SK-N-SH (cell line): ENCODE data around the gene GPR37L1. TPM values are rescaled to one million over a fixed set of nuclear protein-coding genes. Genes with fewer than 3 reads are reported as not detected.

Source experiments
- CTCF ChIA-PET: fragments of 300-600, 350-600 bp; formaldehyde crosslinking; extraction: SDS; loops from one replicate; lab custom pipeline; 2021; lab: Yijun Ruan, JAX
- POLR2A ChIA-PET: fragments of 350-600 bp; sonication (Branson Sonifier 250); formaldehyde crosslinking; extraction: SDS; loops from one replicate; lab custom pipeline; 2020; ENCODE audit warnings: antibody characterized with exemption, inconsistent platforms; lab: Yijun Ruan, JAX
- DNase-seq: peaks from one replicate; pipeline ENCODE4 v3.0.0; 2012
- H2AFZ ChIP-seq: fragments of 200-600 bp; sonication (generic); 2 replicates; pipeline ENCODE4 v1.8.1; 2016; ENCODE audit warnings: antibody characterized with exemption, mild to moderate bottlenecking, low read depth
- H3F3A ChIP-seq: fragments of 200-600 bp; sonication (generic); replicated peaks from 2 replicates; pipeline ENCODE3; 2016; ENCODE audit warnings: antibody characterized with exemption, mild to moderate bottlenecking; ENCODE audit not compliant: insufficient read depth
- H3K27ac ChIP-seq, 2 experiments: fragments of 200-500 bp in 1 of 2; fragments of 200-600 bp in 1 of 2; sonication (Bioruptor generic) in 1 of 2; sonication (generic), shearing (Covaris generic) in 1 of 2; 2 replicates each; pipeline versions ENCODE4 v1.5.1 to v1.6.1; 2014 to 2016; ENCODE audit warnings: low read depth in 2 of 2, inconsistent platforms in 1 of 2, low read length in 1 of 2, mild to moderate bottlenecking in 1 of 2, mixed read lengths in 1 of 2
- H3K27me3 ChIP-seq: fragments of 200-600 bp; sonication (generic), shearing (Covaris generic); 2 replicates; pipeline ENCODE4 v1.6.1; 2016; ENCODE audit warnings: mixed run types; ENCODE audit not compliant: insufficient read depth
- H3K36me3 ChIP-seq, 2 experiments: fragments of 200-500 bp in 1 of 2; fragments of 200-600 bp in 1 of 2; sonication (Bioruptor generic) in 1 of 2; sonication (generic) in 1 of 2; replicated peaks in 1 of 2; 2 replicates each; pipeline versions ENCODE3 to v1.5.1; 2014 to 2016; ENCODE audit warnings: low read length in 1 of 2, mild to moderate bottlenecking in 1 of 2; ENCODE audit not compliant: insufficient read depth in 2 of 2, control insufficient read depth in 1 of 2
- H3K4me1 ChIP-seq, 2 experiments: fragments of 200-500 bp in 1 of 2; fragments of 200-600 bp in 1 of 2; sonication (Bioruptor generic) in 1 of 2; sonication (generic), shearing (Covaris generic) in 1 of 2; 2 replicates each; pipeline versions ENCODE4 v1.5.1 to v1.6.1; 2014 to 2016; ENCODE audit warnings: low read depth in 1 of 2, low read length in 1 of 2, mixed run types in 1 of 2; ENCODE audit not compliant: insufficient read depth in 2 of 2, control insufficient read depth in 1 of 2
- H3K4me2 ChIP-seq: fragments of 200-600 bp; sonication (generic), shearing (Covaris generic); 2 replicates; pipeline ENCODE4 v1.6.1; 2017; ENCODE audit warnings: mixed run types
- H3K4me3 ChIP-seq, 2 experiments: fragments of 200-500 bp in 1 of 2; fragments of 200-600 bp in 1 of 2; sonication (Bioruptor generic) in 1 of 2; sonication (generic), shearing (Covaris generic) in 1 of 2; 2 replicates each; pipeline versions ENCODE4 v1.5.1 to v1.8.1; 2014 to 2016; ENCODE audit warnings: low read depth in 2 of 2, inconsistent platforms in 1 of 2, low read length in 1 of 2, mild to moderate bottlenecking in 1 of 2, mixed read lengths in 1 of 2, moderate library complexity in 1 of 2
- H3K79me2 ChIP-seq: fragments of 200-600 bp; sonication (generic); 2 replicates; pipeline ENCODE4 v1.8.1; 2017; ENCODE audit warnings: mild to moderate bottlenecking; ENCODE audit not compliant: insufficient read depth
- H3K9ac ChIP-seq: fragments of 200-600 bp; sonication (generic); 2 replicates; pipeline ENCODE4 v1.6.1; 2017; ENCODE audit warnings: mixed run types
- H3K9me2 ChIP-seq: fragments of 200-600 bp; sonication (generic); 2 replicates; pipeline ENCODE4 v1.6.1; 2017; ENCODE audit warnings: mixed run types
- H3K9me3 ChIP-seq: fragments of 200-600 bp; sonication (generic); 2 replicates; pipeline ENCODE4 v1.6.1; 2017; ENCODE audit warnings: mixed run types, mild to moderate bottlenecking, moderate library complexity
- H4K20me1 ChIP-seq: fragments of 200-600 bp; sonication (generic); 2 replicates; pipeline ENCODE4 v1.6.1; 2017; ENCODE audit warnings: mild to moderate bottlenecking, mixed run types; ENCODE audit not compliant: insufficient read depth
- CHD2 ChIP-seq: fragments of 150-350 bp; IDR thresholded peaks from 2 replicates; pipeline ENCODE4 v1.6.1; 2018; ENCODE audit warnings: low read length; ENCODE audit not compliant: partially characterized antibody
- ELF1 ChIP-seq: IDR thresholded peaks from 2 replicates; pipeline ENCODE4 v1.4.0; 2012
- EP300 ChIP-seq, 2 experiments: IDR thresholded peaks; 2 replicates each; pipeline versions ENCODE4 v1.4.0 to v1.6.1; 2012; ENCODE audit warnings: borderline replicate concordance in 1 of 2, low read depth in 1 of 2, low read length in 1 of 2
- EZH2phosphoT487 ChIP-seq: fragments of 200-600 bp; sonication (generic); IDR thresholded peaks from 2 replicates; pipeline ENCODE4 v1.6.1; 2017; ENCODE audit warnings: low read depth, mixed run types, mild to moderate bottlenecking, antibody characterized with exemption, moderate library complexity, borderline replicate concordance
- FOXJ3 ChIP-seq: sonication (generic); formaldehyde crosslinking; IDR thresholded peaks from 2 replicates; pipeline ENCODE4 v1.5.1; 2020; ENCODE audit warnings: mild to moderate bottlenecking, missing genetic modification reagents
- FOXM1 ChIP-seq: IDR thresholded peaks from 2 replicates; pipeline ENCODE4 v1.4.0; 2012; ENCODE audit warnings: low read depth, mild to moderate bottlenecking
- GABPA ChIP-seq: IDR thresholded peaks from 2 replicates; pipeline ENCODE4 v1.4.0; 2012; ENCODE audit warnings: low read depth, mild to moderate bottlenecking
- GATA2 ChIP-seq: sonication (generic); formaldehyde crosslinking; IDR thresholded peaks from 2 replicates; pipeline ENCODE4 v1.5.0; 2020; ENCODE audit warnings: mild to moderate bottlenecking, missing genetic modification reagents
- JUND ChIP-seq: IDR thresholded peaks from 2 replicates; pipeline ENCODE4 v1.4.0; 2012
- MAX ChIP-seq: IDR thresholded peaks from 2 replicates; pipeline ENCODE4 v1.4.0; 2012; ENCODE audit warnings: low read depth
- MXI1 ChIP-seq: IDR thresholded peaks from 2 replicates; pipeline ENCODE4 v1.6.1; 2012; ENCODE audit warnings: mild to moderate bottlenecking, low read depth, low read length, improper control_type of control experiment
- NFIC ChIP-seq: IDR thresholded peaks from 2 replicates; pipeline ENCODE4 v1.4.0; 2012; ENCODE audit warnings: borderline replicate concordance
- POLR2AphosphoS5 ChIP-seq: IDR thresholded peaks from 2 replicates; pipeline ENCODE4 v1.6.1; 2012; ENCODE audit warnings: low read depth, low read length
- RXRA ChIP-seq: IDR thresholded peaks from 2 replicates; pipeline ENCODE4 v1.4.0; 2012; ENCODE audit warnings: low read depth, mild to moderate bottlenecking, borderline replicate concordance
- TAF1 ChIP-seq: IDR thresholded peaks from 2 replicates; pipeline ENCODE4 v1.6.1; 2012; ENCODE audit warnings: low read depth, mild to moderate bottlenecking, low read length, moderate library complexity, borderline replicate concordance
- TCF12 ChIP-seq: IDR thresholded peaks from 2 replicates; pipeline ENCODE4 v1.4.0; 2012
- YY1 ChIP-seq: IDR thresholded peaks from 2 replicates; pipeline ENCODE4 v1.4.0; 2012; ENCODE audit warnings: low read depth, mild to moderate bottlenecking
- ZBTB33 ChIP-seq: IDR thresholded peaks from 2 replicates; pipeline ENCODE4 v1.4.0; 2012; ENCODE audit warnings: low read depth, borderline replicate concordance
- WGBS: methylation state at CpG from one replicate; pipeline ENCODE4 v1.1.6; 2017; ENCODE audit warnings: low lambda C conversion rate; 5-methylcytosine and 5-hydroxymethylcytosine counted together
- polyA plus RNA-seq, 3 experiments: library from polyadenylated mRNA; depleted of rRNA; stranded (reverse); fragments of >200 nt; gene quantifications; 2 replicates each; pipeline ENCODE4 v1.2.3, GENCODE V29; 2012
- TF ChIP-seq, protein P1 (sequence below): fragments of 150-350 bp; IDR thresholded peaks from 2 replicates; pipeline ENCODE4 v1.6.1; 2016; ENCODE audit warnings: mild to moderate bottlenecking, low read depth, low read length
- TF ChIP-seq, protein P2 (sequence below): fragments of 200-600 bp; sonication (generic); IDR thresholded peaks from 2 replicates; pipeline ENCODE4 v1.6.1; 2017; ENCODE audit warnings: antibody characterized with exemption, mild to moderate bottlenecking, moderate library complexity
- TF ChIP-seq, protein P3 (sequence below): fragments of 150-350 bp; IDR thresholded peaks from 2 replicates; pipeline ENCODE4 v1.6.1; 2017; ENCODE audit warnings: antibody characterized with exemption, low read length, low read depth, borderline replicate concordance

The GPR37L1 gene
- polyA plus RNA-seq, 1 of the 3 experiments (the other 2 are of a cell fraction): not detected

GRCh38 chr1:202076050-202076511, 46.6 kb upstream of the GPR37L1 start (continued):
- TF ChIP-seq ZBTB33 (no peak), GABPA (no peak), POLR2AphosphoS5 (no peak), TCF12 (peak; percentile 31; the same call in 1 of the 2 replicates), ELF1 (no peak), MAX (no peak), YY1 (no peak), RXRA (no peak), TAF1 (no peak)
- TF ChIP-seq, protein P1, sequence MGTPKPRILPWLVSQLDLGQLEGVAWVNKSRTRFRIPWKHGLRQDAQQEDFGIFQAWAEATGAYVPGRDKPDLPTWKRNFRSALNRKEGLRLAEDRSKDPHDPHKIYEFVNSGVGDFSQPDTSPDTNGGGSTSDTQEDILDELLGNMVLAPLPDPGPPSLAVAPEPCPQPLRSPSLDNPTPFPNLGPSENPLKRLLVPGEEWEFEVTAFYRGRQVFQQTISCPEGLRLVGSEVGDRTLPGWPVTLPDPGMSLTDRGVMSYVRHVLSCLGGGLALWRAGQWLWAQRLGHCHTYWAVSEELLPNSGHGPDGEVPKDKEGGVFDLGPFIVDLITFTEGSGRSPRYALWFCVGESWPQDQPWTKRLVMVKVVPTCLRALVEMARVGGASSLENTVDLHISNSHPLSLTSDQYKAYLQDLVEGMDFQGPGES: no peak

DNA sequence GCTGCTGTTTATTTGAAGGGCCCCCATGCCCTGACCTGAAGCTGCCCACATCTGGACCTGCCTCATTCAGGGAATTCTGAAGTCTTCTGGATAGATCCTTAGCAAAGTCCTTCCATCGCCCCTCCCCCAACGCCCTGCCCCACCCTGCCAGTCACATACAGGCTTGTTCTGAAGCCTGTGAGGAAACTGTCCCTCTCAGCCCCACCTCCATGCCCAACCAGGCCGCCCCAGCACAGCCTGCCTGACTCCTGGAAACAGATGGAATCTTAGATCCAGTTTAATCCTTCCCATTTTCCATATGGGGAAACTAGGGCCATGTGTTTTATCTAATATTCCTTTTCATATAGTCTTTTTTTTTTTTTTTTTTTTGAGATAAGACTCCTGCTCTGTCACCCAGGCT, 44.5 kb upstream of the GPR37L1 start:
- H4K20me1 ChIP-seq: no peaks in the 10 kb centered on the region
- H3F3A ChIP-seq: no peaks in the 10 kb centered on the region
- no peak for DNase-seq
- H3K36me3 ChIP-seq: no peaks in the 10 kb centered on the region
- H3K4me3 ChIP-seq: no peak overlapping the region
- no peaks in the 10 kb centered on the region for H3K27me3 ChIP-seq
- H3K27ac ChIP-seq: no peak overlapping the region
- TF ChIP-seq JUND (no peak), FOXM1 (no peak), MXI1 (no peak), FOXJ3 (no peak)
- no peaks in the 10 kb centered on the region for H3K79me2 ChIP-seq
- WGBS: 83% methylated on average over 3 of the region's 3 CpGs
- no peaks in the 10 kb centered on the region for H3K9me2 ChIP-seq
- no peaks in the 10 kb centered on the region for H3K9me3 ChIP-seq
- ChIA-PET CTCF (no interaction called here), POLR2A (no interaction called here)
- H2AFZ ChIP-seq: no peak overlapping the region
- H3K4me1 ChIP-seq: peaks cover 0 to 22% of the 10 kb centered on the region in 2 experiments; a peak in 1 of 4 replicates
- no peak overlapping the region for H3K4me2 ChIP-seq
- no peak overlapping the region for H3K9ac ChIP-seq

DNA sequence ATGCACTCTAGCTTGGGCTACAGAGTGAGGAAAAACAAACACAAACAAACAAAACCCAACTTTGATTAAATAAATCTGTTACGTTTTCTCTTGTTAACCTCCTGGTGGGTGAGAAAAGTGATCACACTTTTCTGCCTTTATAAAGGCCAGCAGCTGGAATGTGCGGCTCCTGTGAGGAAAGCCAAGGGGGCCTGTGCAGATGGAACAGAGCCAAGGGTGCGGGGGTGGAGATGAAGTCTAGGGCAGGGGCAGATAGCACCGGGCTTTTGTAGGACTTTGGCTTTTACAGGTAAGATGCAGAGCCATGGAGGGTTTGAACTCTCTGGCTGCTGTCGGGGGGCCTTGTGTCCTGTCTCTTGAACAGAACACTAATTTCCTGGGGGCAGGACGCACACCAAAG, 40.7 kb upstream of the GPR37L1 start:
- Histone ChIP-seq H3F3A (no peaks in the 10 kb centered on the region), H4K20me1 (no peaks in the 10 kb centered on the region), H3K4me2 (no peak overlapping the region), H2AFZ (no peak overlapping the region), H3K9me2 (no peaks in the 10 kb centered on the region), H3K79me2 (no peaks in the 10 kb centered on the region), H3K27ac (no peak overlapping the region), H3K27me3 (no peaks in the 10 kb centered on the region), H3K9me3 (no peaks in the 10 kb centered on the region), H3K36me3 (no peaks in the 10 kb centered on the region), H3K4me3 (no peak overlapping the region), H3K4me1 (no peaks in the 10 kb centered on the region; a peak in 1 of 4 replicates), H3K9ac (no peak overlapping the region)
- no peak for DNase-seq
- POLR2A ChIA-PET: no interaction called here
- WGBS: 78% methylated on average over 6 of the region's 6 CpGs
- CTCF ChIA-PET: interaction anchor here (0.5 to 0.8 kb wide), 2 partner anchors 37 to 83 kb away, joined by 3 read pairs; no protein-coding TSS in a partner anchor
- TF ChIP-seq FOXJ3 (no peak), CHD2 (no peak), NFIC (no peak), JUND (no peak), GABPA (no peak), EZH2phosphoT487 (no peak), EP300 (IDR thresholded peaks at IDR 0.05; ENCODE audit: borderline replicate concordance in 1 of 2, low read depth in 1 of 2, low read length in 1 of 2) (no peak), GATA2 (CRISPR knock-in tag) (no peak)
- TF ChIP-seq, protein P2, sequence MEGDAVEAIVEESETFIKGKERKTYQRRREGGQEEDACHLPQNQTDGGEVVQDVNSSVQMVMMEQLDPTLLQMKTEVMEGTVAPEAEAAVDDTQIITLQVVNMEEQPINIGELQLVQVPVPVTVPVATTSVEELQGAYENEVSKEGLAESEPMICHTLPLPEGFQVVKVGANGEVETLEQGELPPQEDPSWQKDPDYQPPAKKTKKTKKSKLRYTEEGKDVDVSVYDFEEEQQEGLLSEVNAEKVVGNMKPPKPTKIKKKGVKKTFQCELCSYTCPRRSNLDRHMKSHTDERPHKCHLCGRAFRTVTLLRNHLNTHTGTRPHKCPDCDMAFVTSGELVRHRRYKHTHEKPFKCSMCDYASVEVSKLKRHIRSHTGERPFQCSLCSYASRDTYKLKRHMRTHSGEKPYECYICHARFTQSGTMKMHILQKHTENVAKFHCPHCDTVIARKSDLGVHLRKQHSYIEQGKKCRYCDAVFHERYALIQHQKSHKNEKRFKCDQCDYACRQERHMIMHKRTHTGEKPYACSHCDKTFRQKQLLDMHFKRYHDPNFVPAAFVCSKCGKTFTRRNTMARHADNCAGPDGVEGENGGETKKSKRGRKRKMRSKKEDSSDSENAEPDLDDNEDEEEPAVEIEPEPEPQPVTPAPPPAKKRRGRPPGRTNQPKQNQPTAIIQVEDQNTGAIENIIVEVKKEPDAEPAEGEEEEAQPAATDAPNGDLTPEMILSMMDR: no peak
- TF ChIP-seq, protein P3, sequence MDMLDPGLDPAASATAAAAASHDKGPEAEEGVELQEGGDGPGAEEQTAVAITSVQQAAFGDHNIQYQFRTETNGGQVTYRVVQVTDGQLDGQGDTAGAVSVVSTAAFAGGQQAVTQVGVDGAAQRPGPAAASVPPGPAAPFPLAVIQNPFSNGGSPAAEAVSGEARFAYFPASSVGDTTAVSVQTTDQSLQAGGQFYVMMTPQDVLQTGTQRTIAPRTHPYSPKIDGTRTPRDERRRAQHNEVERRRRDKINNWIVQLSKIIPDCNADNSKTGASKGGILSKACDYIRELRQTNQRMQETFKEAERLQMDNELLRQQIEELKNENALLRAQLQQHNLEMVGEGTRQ: no peak
